GM10847 (cell line): ENCODE data around the gene CXCR1.

Experiments used
- POLR2A ChIP-seq: IDR thresholded peaks from 2 replicates; pipeline ENCODE4 v1.6.1; 2011; ENCODE audit not compliant: insufficient read length; ENCODE audit errors: extremely low read depth

The CXCR1 gene

DNA sequence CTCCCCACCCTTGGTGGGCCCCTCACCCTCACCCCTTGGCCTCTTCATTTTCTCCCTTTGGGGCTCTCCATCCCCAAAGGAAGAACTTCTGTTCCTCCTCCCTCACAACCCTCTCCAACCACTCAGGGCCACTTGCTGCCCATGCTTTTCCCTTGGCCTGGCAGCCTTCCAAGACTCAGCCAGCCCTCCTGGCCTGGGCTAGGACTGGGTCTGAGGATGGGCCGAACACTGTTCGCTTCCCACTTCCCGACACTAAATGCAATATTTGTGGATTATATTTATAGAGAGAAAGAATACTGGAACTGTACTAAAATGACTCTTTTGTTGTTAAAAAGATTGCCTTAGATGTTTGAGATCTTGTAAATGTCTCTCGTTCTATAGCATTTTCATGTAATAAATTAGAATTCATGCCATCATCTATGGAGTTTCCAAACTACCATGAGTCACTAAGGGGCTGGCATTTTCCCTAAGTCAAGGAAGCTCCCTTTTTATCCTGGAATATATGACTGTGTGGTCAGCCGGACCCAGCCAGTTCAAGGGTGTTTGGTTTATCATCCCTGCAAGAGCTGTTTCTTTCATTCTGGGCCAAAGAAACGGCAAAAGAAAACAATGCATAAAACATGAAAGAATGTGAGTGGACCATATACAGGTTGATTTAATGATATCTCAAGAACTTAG, 37.2 kb downstream of the CXCR1 start:
- no peak for TF ChIP-seq POLR2A

DNA sequence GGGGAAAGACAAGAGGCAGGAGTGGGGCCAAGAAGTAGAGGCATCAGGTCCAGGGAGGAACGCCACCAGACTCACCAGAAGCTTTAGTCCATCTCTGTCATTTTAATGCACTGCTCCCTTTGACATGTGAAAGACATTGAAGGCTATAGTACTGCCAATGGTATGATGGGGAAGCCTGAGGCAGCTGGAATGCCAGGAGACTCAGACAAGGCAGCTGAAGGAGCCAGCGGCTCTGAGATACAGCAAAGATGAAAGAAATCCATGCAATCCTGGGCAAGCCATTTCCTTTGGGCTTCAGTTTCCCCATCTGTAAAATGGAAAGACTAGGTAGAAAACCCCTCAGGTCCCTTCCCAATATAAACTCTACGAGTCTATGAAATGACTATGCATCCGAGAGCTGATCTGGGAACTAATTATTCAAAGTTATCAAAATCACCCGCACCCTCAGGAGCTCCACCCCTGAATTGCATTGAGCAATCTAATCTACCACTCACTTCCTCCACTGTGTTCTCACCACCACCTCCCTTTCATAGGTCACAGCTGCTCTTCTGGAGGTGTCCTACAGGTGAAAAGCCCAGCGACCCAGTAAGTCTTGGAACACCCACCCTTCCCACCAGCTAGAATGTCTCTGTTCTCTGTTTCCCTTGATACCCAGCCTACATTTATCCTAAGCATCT, 37.8 kb downstream of the CXCR1 start:
- TF ChIP-seq POLR2A, result no peak

DNA sequence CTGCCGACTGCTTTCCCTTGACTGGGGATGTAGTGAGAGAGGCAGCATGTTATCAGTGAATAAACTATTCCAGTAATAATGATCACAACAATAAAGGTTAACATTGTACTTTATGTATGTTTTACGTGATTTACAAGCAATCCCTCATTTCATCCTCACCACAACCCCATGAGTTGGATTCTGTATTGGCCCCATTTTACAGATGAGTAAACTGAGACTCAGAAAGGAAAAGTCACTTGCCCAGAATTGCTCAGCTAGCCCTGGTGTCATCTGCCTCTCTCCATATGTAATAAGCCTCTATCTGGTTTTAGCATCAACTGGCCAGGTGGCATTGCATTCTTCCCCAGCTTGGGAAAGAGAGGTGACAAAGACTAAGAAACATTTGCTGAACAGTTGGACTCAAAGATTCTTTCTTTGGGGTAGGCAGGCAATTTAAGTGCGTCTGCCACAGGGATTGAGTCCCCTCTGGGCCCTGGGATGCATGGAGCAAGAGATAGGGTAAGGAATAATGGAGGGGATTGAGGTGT, 38.8 kb downstream of the CXCR1 start:
- no peak for TF ChIP-seq POLR2A

DNA sequence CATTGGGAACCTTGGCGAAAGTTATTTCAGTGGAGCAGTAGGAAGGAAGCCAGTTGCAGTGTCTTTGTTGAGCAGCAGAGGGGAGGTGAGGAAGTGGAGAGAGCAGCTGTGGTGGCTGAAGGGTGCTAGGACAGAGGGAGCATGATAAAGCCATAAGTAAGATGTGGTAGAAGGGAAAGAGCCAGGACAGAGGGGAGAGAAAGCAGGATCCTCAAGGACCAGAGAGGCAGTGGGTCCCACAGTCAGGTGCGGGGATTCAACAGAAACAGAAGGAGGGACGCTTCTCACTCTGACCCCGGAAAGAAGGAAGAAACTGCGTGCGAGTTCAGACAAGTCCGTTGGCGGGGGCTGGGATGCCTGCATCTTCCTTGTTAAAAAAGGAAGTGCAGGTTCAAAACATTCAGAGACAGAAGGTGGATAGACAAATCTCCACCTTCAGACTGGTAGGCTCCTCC, 41.1 kb downstream of the CXCR1 start, which contains the start of gene CXCR2:
Gene CXCR2, plus strand, starts transcription at position 403 of the 455 bp plus-strand sequence. CDS start 8,774 bp downstream, outside the sequence.
- no peak for TF ChIP-seq POLR2A

DNA sequence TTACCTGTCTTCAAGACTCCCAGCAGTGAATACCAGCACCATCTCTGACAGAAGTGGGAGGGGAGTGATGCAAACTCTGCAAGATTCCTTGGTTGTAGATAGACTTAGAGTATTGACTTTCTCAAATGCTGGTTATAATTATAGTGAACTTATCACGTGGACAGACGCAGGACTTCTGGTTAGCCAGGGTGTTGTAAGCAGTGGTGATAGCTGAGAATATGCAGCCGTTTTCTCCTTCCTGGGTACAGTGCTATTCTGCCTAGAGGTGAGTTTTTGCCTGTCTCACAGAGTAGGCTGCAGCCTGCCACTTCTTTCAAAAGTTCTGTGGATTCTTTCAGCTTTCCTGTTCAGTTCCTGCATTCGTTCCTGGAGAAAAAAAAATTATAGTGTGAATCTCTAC, 41.7 kb downstream of the CXCR1 start:
- TF ChIP-seq POLR2A, result no peak

DNA sequence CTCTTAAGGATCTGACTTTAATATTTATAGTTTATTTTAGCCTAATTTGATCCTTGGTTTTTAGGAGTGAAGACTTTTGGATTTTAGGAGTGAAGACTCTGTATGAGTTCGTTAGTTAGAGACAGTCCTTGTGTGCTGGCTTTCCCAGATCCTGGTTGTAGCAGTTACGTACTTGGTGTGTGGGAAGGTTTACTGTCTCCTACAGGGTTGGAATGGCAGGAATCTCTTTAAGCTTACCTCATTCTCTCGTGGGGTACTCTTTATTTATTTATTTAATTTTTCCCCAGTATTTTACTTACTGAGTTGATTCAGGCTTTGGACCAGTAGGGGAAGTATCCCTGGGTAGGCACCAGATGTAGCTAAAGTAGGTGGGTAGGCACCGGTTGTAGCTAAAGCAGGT, 42.8 kb downstream of the CXCR1 start:
- TF ChIP-seq POLR2A, result no peak
